PFSK-1 (cell line): ENCODE measurements around the gene SP3.

Experiments
- POLR2AphosphoS5 ChIP-seq: IDR thresholded peaks from 2 replicates; pipeline ENCODE4 v1.6.1; 2012; ENCODE audit warnings: low read depth, mild to moderate bottlenecking, control low read depth, low read length, moderate library complexity
- REST ChIP-seq, 2 experiments: IDR thresholded peaks; 2 replicates each; pipeline versions ENCODE4 v1.6.1 to v1.8.0; 2011 to 2012; ENCODE audit warnings: low read depth in 2 of 2, low read length in 2 of 2, control low read depth in 1 of 2, inconsistent platforms in 1 of 2, mild to moderate bottlenecking in 1 of 2, moderate library complexity in 1 of 2; ENCODE audit not compliant: insufficient read depth in 1 of 2
- SIN3A ChIP-seq: IDR thresholded peaks from 2 replicates; pipeline ENCODE4 v1.6.1; 2012; ENCODE audit warnings: mild to moderate bottlenecking, low read length, moderate library complexity, borderline replicate concordance; ENCODE audit not compliant: insufficient read depth
- TAF1 ChIP-seq: IDR thresholded peaks from 2 replicates; pipeline ENCODE4 v1.6.1; 2012; ENCODE audit warnings: low read length, control low read depth, borderline replicate concordance; ENCODE audit not compliant: insufficient read depth

DNA sequence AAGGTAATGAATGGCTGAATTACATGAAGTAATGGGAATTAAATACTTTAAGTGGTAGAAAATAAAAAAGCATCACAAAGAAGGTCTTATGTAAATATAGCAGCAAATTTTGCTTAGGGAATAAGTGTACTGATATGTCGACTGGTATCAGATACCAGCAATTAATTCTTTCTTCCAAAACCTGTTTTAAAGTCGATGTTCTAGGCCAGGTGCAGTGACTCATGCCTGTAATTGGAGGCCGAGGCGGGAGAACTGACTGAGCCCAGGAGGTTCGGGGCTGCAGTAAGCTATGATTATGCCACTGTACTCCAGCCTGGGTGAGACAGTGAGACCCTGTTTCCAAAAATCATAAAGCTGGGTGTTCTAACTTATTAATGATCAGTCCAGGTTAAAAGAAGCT is 30.3 kb downstream of the SP3 start:
- TF ChIP-seq TAF1 (no peak), POLR2AphosphoS5 (no peak), SIN3A (no peak), REST (IDR thresholded peaks at IDR 0.05; ENCODE audit: insufficient read depth in 1 of 2, low read depth in 2 of 2, low read length in 2 of 2) (no peak)
